Effector CD4-positive, alpha-beta T cell (primary cell): ENCODE data around the gene RTTN.

ENCODE experiments used
- DNase-seq: peaks from one replicate; pipeline ENCODE4 v3.0.0-alpha.2; 2020

Gene RTTN

GRCh38 chr18:70207181-70207580, 1.7 kb upstream of the RTTN start:
- no peak for DNase-seq

GRCh38 chr18:70200286-70200685, 5.2 kb downstream of the RTTN start:
- DNase-seq: no peak

GRCh38 chr18:70197844-70198243, 7.6 kb downstream of the RTTN start:
- no peak for DNase-seq

GRCh38 chr18:70197026-70197425, 8.5 kb downstream of the RTTN start:
- DNase-seq: no peak

GRCh38 chr18:70195852-70196434, 9.5 kb downstream of the RTTN start:
- DNase-seq: peak; percentile 4

GRCh38 chr18:70195014-70195614, 10.4 kb downstream of the RTTN start:
- no peak for DNase-seq

GRCh38 chr18:70194227-70194890, 11.1 kb downstream of the RTTN start:
- no peak for DNase-seq

GRCh38 chr18:70190529-70190928, 15.0 kb downstream of the RTTN start:
- DNase-seq: no peak

- DNase-seq: no peak
Measured at GRCh38 chr18:70188113-70188512, 17.4 kb downstream of the RTTN start.

GRCh38 chr18:70183441-70183840, 22.0 kb downstream of the RTTN start:
- DNase-seq: no peak

GRCh38 chr18:70182548-70182947, 22.9 kb downstream of the RTTN start:
- DNase-seq: no peak

GRCh38 chr18:70181725-70182124, 23.8 kb downstream of the RTTN start:
- no peak for DNase-seq

GRCh38 chr18:70181015-70181414, 24.5 kb downstream of the RTTN start:
- no peak for DNase-seq

- DNase-seq: no peak
Measured at GRCh38 chr18:70176537-70176936, 28.9 kb downstream of the RTTN start.

GRCh38 chr18:70175216-70175615, 30.3 kb downstream of the RTTN start:
- no peak for DNase-seq

GRCh38 chr18:70172225-70172624, 33.3 kb downstream of the RTTN start:
- no peak for DNase-seq

- DNase-seq: no peak
Measured at GRCh38 chr18:70169747-70170146, 35.7 kb downstream of the RTTN start.

- DNase-seq: no peak
Measured at GRCh38 chr18:70166668-70167067, 38.8 kb downstream of the RTTN start.

GRCh38 chr18:70165936-70166335, 39.6 kb downstream of the RTTN start:
- DNase-seq: no peak

- DNase-seq: no peak
Measured at GRCh38 chr18:70160073-70160678, 45.3 kb downstream of the RTTN start.

GRCh38 chr18:70158992-70159717, 46.3 kb downstream of the RTTN start:
- DNase-seq: no peak

GRCh38 chr18:70156886-70157285, 48.6 kb downstream of the RTTN start:
- no peak for DNase-seq

GRCh38 chr18:70154591-70155194, 50.8 kb downstream of the RTTN start:
- DNase-seq: no peak
